Uterine smooth muscle cell (primary cell): Measurements from ENCODE around the gene GADD45A. TPM values are rescaled to one million over a fixed set of nuclear protein-coding genes. Genes with fewer than 3 reads are reported as not detected.

Source experiments
- total RNA-seq: library from RNA; depleted of rRNA; stranded (reverse); fragments of >200 nt; gene quantifications from 2 replicates; pipeline ENCODE4 v1.2.3, GENCODE V29; 2014

Gene GADD45A, protein sequence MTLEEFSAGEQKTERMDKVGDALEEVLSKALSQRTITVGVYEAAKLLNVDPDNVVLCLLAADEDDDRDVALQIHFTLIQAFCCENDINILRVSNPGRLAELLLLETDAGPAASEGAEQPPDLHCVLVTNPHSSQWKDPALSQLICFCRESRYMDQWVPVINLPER
- 65.5 and 88.7 TPM in 2 replicates for total RNA-seq

DNA sequence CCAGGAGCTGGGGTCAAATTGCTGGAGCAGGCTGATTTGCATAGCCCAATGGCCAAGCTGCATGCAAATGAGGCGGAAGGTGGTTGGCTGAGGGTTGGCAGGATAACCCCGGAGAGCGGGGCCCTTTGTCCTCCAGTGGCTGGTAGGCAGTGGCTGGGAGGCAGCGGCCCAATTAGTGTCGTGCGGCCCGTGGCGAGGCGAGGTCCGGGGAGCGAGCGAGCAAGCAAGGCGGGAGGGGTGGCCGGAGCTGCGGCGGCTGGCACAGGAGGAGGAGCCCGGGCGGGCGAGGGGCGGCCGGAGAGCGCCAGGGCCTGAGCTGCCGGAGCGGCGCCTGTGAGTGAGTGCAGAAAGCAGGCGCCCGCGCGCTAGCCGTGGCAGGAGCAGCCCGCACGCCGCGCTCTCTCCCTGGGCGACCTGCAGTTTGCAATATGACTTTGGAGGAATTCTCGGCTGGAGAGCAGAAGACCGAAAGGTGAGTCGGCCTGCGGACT, at the start of gene GADD45A:
TSS of gene GADD45A (plus strand) at position 135 of the 491 bp plus-strand sequence. CDS start at position 429, 294 bp downstream.

Other genes with a start within 250 kb of the GADD45A start
- gene GNG12, start 148.3 kb downstream of the GADD45A start, total RNA-seq, result 145 and 160 TPM in 2 replicates